ENCODE results near the gene SCGB3A1.

SCGB3A1 gene

DNA sequence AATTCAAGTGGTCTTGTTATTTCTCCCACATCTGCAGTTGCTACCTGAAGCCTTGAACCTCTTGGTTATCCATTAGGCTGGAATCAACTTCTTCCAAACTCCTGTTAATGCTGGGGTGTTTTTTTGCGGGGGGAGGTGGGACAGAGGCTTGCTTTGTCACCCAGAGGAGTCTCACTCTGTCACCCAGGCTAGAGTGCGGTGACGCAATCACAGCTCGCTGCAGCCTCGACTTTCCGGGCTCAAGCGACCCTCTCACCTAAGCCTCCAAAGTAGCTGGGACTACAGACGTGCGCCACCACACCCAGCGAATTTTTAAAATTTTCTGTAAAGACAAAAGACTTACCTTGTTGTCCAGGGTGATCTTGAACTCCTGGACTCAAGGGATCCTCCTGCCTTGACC is 4.4 kb downstream of the SCGB3A1 start:
- DNase-seq (ENCODE audit: low read depth) = no peak

DNA sequence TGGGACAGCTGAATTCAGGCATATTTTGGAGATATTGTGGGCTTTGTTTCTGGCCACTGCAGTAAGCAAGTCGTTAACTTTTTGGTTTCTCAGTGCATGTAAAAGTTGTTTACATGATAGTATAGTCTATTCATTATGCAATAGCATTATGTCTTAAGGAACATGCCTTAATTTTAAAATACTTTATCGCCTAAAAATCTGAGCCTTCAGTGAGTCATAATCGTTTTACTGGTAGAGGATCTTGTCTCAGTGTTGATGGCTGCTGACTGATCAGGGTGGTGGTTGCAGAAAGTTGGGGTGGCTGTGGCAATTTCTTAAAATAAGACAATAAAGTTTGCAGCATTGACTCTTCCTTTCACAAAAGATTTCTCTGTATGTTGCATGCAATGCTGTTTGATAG is 5.1 kb downstream of the SCGB3A1 start:
- no peak for DNase-seq (ENCODE audit: low read depth)

DNA sequence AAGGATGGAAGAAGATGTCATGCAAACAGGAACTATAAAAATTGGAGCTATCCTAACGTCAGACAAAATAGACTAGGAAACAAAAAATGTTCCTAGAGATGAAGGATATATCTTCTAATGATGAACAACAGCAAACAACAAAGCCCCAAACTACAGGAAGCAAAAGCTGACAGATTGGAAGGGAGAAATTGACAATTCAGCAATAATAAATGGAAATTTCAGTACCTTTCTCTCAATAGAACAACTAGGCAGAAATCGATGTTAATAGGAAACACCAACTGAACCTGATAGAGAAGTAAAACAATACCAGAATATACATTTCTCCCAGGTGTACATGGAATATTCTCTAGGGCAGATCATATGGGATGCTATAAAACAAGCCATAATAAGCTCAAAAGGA is 7.6 kb downstream of the SCGB3A1 start:
- DNase-seq (ENCODE audit: low read depth) = no peak

DNA sequence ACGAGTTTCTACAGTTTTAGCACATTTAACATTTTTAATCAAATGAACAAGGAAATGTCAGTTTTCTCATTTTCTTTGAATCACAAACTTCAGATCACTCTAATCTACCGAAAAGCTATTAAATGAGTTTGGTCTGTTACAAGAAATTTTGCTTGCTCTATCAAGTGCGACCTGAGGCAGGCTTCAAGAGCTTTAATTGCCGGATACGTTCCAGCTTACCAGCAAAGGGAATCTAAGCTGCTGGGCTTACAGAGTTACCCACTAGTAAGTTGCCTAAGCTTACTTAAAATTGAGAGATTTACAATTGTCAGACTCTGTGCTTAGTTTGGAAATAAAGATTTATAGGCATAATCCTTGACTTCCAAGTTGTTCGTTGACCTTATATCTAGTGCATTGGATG is 10.6 kb downstream of the SCGB3A1 start:
- no peak for DNase-seq (ENCODE audit: low read depth)

DNA sequence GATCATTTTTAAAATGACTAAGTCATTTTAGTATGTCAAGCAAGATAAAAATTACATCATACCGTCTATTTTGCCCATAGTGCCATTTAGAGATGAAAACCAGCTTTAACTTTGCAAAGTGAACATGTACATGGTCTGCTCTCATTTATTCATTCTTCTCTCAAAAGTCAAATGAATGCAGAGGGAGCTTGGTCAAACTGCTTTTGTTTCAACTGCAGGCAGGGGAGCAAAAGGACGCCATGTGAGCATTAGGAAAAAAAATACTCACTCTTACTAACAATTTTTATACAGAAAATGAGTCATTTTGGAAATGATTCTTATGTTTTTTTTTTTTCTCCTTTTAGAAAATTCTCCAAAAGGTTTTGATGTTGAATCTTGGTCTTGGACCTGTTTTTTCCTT is 15.7 kb downstream of the SCGB3A1 start:
- no peak for DNase-seq (ENCODE audit: low read depth)

DNA sequence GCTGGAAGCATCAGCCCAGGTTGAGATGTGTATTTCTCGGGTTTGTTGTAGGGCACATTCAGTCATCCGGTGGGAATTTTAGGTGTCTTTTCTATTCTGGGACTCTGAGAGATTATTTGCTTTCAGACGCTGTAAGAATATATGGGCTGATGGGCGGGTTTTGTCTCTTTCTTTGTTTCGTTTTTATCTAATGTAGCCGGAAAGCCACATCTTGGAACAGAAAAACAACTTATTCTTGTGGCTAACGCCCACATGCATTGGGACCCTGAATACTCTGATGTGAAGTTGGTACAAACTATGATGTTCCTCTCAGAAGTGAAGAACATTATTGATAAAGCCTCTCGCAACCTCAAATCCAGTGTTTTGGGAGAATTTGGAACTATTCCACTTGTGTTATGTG is 22.4 kb downstream of the SCGB3A1 start:
- DNase-seq (ENCODE audit: low read depth) = no peak

DNA sequence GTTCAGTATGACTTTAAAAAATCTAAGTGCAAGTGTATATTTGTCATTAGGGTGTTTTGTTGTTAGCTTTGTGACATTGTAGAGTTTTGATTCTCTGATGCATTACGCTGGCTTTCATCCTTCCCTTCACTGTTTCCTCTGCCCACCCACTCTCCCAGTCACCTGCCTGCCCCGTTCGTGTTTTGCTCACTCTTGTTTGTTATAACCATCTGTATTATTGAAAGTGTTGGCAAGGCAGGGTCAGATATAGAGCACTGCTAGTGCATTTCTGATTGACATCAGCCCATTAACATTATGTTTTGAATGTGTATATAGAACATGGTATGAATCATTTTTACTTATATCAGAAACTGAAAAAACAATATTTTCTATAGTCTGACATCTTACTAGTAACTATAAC is 27.3 kb downstream of the SCGB3A1 start:
- no peak for DNase-seq (ENCODE audit: low read depth)

DNA sequence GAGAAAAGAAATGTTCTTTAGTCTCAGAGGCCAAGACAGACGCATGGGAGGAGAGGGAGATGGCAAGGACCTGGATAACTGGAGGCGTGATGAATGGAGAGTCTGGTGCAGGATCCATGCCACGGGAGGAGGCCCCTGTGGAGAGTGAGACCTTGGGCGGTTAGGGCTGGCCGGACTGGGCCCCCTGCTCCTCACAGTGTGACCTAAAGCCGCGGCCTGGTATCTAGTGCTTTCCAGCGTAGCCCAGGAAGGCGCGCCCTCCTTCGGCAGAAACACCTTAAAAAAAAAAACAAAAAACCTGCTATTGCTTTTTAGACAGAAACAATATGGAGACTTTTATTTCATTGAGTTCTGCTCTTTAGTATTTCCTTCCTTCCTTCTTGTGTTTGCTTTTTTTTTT is 33.1 kb downstream of the SCGB3A1 start:
- DNase-seq (ENCODE audit: low read depth) = no peak

DNA sequence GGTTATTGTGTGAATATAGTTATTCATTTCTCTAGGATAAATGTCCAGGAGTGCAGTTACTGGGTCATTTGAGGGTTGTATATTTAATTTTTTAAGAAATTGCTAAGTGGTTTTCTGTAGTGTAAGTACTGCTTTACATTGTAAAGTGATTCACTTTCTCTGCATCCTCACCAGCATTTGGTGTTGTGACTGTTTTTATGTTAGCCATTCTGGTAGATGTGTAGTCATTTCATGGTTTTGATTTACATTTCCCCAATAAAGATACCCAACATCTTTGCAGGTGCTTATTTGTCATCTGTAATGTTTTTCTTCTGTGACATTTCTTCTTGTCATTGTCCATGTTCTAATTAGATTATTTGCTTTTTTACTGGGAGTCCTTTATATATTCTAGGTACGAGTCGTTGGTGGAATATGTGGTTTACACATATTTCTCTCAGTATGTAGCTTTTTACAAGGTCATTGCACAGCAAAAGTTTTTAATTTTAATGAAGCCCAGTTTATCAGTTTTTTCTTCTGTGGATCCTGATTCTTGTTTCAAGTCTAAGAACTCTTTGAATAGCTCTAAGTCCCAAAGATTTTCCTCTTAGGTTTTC is 34.0 kb downstream of the SCGB3A1 start:
- no peak for DNase-seq (ENCODE audit: low read depth)

DNA sequence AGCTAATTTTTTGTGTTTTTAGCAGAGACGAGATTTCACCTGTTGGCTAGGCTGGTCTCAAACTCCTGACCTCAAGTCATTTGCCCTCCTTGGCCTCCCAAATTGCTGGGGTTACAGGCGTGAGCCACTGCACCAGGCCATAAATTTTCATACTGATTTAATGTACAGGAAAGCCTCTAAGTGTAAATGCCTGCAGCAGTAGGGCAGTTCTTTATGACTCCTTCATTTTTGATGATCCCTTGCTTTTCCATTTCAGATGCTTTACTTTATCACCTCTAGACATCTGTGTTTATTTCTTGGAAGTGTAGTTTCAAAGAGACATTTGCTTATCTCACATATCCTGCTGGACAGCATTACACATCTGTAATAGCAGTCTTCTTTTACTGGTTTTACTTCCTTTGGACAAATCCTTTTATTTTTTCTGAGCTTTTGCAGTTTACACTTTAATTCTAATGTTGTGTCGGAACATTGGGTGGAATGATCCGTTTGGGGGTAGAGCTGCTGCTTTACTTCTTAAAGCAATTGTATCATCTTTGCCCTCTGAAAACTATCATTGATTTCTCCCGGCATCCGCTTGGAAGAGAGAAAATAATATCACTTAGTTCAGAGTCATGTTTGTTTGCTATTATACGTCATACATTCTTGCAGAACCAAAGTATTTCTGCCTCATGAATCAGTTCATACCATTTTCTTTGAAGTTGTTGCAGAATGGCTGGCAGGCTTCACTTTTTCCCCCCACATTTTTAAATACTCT is 36.0 kb downstream of the SCGB3A1 start:
- no peak for DNase-seq (ENCODE audit: low read depth)

DNA sequence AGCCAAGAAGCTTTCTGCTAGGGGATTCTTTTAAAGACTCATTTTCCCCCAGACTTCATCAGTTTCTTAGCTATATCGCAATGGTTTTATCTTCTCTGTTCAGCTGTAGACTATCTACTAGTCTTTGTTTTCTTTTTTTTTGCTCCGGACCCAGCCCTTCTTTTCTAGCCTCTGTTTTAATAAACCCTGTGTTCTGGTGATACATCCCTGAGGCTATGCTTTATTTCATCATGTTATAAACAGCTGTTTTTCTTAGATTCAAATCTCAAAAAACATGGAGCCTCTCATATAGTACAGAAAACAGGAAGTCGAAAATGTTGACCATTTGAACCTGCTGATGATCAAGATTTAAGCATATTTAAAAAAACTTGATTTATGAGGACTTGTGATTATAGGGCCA is 37.8 kb downstream of the SCGB3A1 start:
- DNase-seq (ENCODE audit: low read depth) = no peak

DNA sequence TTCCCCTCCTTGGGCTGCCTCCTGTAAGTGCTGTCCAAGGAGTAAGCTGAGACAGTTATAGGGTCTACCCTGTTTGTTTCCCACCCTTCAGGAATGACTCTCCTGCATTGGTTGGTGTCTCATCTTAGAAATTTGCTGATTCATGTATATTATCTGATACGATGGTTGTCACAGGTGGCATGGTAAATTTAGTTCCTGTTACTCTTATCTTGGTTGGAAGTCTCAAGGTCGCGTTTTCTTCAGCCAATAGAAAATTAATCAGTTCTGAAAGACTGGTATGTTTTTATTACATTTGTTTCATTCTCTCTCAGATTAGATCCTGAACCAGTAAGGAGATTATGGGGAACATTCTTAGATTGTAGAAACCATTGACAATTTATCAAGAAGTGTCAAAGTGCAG is 42.7 kb downstream of the SCGB3A1 start:
- DNase-seq (ENCODE audit: low read depth) = no peak

DNA sequence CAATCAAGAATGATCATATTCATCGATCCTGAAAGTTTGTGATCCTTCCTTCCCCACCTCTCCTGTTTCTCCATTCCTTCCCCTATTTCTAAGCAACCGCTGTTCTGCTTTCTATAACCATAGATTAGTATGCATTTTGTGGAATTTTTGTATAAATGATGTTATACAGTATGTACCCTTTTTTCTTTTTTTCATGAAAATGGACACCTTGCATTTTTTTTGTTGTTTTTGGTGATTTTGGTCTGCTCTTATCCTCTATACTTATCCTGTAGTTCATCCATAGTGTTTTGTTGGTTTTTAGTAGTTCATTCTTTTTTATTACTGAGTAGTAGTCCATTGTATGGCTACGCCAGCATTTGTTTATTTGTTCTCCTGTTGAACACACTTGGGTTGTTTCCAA is 46.1 kb downstream of the SCGB3A1 start:
- no peak for DNase-seq (ENCODE audit: low read depth)

DNA sequence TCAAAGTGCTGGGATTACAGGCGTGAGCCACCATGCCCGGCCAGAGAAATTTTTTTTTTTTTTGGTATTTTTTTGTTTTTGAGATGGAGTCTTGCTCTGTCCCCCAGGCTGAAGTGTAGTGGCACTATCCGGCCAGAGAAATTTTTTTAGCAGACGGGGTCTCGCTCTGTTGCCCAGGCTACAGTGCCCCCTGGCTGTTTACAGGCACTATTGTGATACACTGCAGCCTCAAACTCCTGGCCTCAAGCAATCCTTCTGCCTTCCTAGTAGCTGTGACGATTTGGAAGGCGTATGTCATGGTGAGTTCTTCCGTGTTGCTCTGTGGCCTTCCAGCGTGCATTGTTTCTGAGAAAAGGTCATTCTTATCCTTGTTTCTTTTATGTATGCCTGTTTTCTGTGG is 49.6 kb downstream of the SCGB3A1 start:
- no peak for DNase-seq (ENCODE audit: low read depth)
